Testis (tissue), 3 donors: ENCODE data around the gene SERPINA1. TPM values are rescaled to one million over a fixed set of nuclear protein-coding genes. Genes with fewer than 3 reads are reported as not detected.

Source experiments
- DNase-seq: peaks from one replicate; pipeline ENCODE4 v3.0.0-alpha.2; 2019
- H3K27ac ChIP-seq, 2 donors: fragments of 200-600 bp; sonication (generic); one replicate each; pipeline ENCODE4 v1.5.1; 2019
- H3K27me3 ChIP-seq: fragments of 200-600 bp; sonication (generic); one replicate; pipeline ENCODE4 v1.5.1; 2019
- H3K36me3 ChIP-seq: fragments of 200-600 bp; sonication (generic); one replicate; pipeline ENCODE4 v1.5.1; 2017; ENCODE audit warnings: low read depth; ENCODE audit errors: missing control alignments
- H3K4me1 ChIP-seq: fragments of 200-600 bp; sonication (generic); one replicate; pipeline ENCODE4 v1.5.1; 2019
- H3K4me3 ChIP-seq, 2 donors: fragments of 200-600 bp; sonication (generic); one replicate each; pipeline ENCODE4 v1.5.1; 2017 to 2019
- H3K9me3 ChIP-seq: fragments of 200-600 bp; sonication (generic); one replicate; pipeline ENCODE4 v1.5.1; 2017
- CTCF ChIP-seq, 3 experiments: fragments of 450-650 bp in 2 of 3; fragments of 200-600 bp in 1 of 3; sonication (generic) in 1 of 3; IDR thresholded peaks; one replicate each; pipeline ENCODE4 v1.5.1; 2016 to 2019; ENCODE audit warnings: antibody characterized with exemption in 3 of 3, mild to moderate bottlenecking in 2 of 3, moderate library complexity in 1 of 3
- POLR2A ChIP-seq: fragments of 450-650 bp; IDR thresholded peaks from one replicate; pipeline ENCODE4 v1.6.1; 2017; ENCODE audit warnings: antibody characterized with exemption, mild to moderate bottlenecking, moderate library complexity
- WGBS, 2 donors: methylation state at CpG; one replicate each; pipeline ENCODE4 v1.1.5; 2018; 5-methylcytosine and 5-hydroxymethylcytosine counted together
- intact Hi-C: fragments of 100-400 bp; cut with DNase I; formaldehyde crosslinking; loops from one replicate; pipeline ENCODE4 v1.15.1; 2023; ENCODE audit warnings: low total_unique reads
- polyA plus RNA-seq: library from polyadenylated mRNA; stranded (reverse); fragments of 350-450 nt; fragmentation: Illumina TruSeq; extraction: RNeasy Lipid Tissue Mini Kit (QIAGEN cat#74804); gene quantifications from one replicate; pipeline ENCODE4 v1.2.3, GENCODE V29; 2014; ENCODE audit warnings: low read depth, low replicate concordance; ENCODE audit not compliant: insufficient read depth
- total RNA-seq, 2 donors: library from RNA; depleted of rRNA; stranded (reverse); fragments of >200 nt; gene quantifications; one replicate each; pipeline ENCODE4 v1.2.3, GENCODE V29; 2016

Gene SERPINA1
- total and polyA plus RNA-seq, 3 donors from 2014 or later: 1.0 to 123 (median 2.2) TPM

- H3K27me3 ChIP-seq: no peaks in the 10 kb centered on the region
- TF ChIP-seq POLR2A (no peak), CTCF (IDR thresholded peaks at IDR 0.05) (no peak)
- no peak for DNase-seq
- H3K9me3 ChIP-seq: no peaks in the 10 kb centered on the region
- H3K27ac ChIP-seq: no peak overlapping the region
- peaks cover 9% of the 10 kb centered on the region for H3K4me1 ChIP-seq
- intact Hi-C loops: no loop called here
- H3K36me3 ChIP-seq: no peaks in the 10 kb centered on the region
- H3K4me3 ChIP-seq: no peak overlapping the region
- 86 to 88% methylated on average over 12 of the region's 12 CpGs for WGBS, 2 donors
These were observed 1.1 kb downstream of the SERPINA1 start for GRCh38 chr14:94387051-94388026.

- no peaks in the 10 kb centered on the region for H3K27me3 ChIP-seq
- H3K36me3 ChIP-seq: no peaks in the 10 kb centered on the region
- TF ChIP-seq POLR2A (no peak), CTCF (IDR thresholded peaks at IDR 0.05) (no peak)
- peaks cover 9% of the 10 kb centered on the region for H3K4me1 ChIP-seq
- intact Hi-C loops: no loop called here
- no peaks in the 10 kb centered on the region for H3K9me3 ChIP-seq
- H3K4me3 ChIP-seq: no peak overlapping the region
- no peak for DNase-seq
- 80 to 90% methylated on average over 14 of the region's 14 CpGs for WGBS, 2 donors
- no peak overlapping the region for H3K27ac ChIP-seq
These were observed 2.0 kb downstream of the SERPINA1 start for GRCh38 chr14:94386085-94387031.

- 88 to 90% methylated on average over 3 of the region's 3 CpGs for WGBS, 2 donors
- Histone ChIP-seq H3K36me3 (no peaks in the 10 kb centered on the region), H3K9me3 (no peaks in the 10 kb centered on the region), H3K27ac (no peak overlapping the region), H3K4me1 (peaks cover 9% of the 10 kb centered on the region), H3K27me3 (no peaks in the 10 kb centered on the region), H3K4me3 (no peak overlapping the region)
- intact Hi-C loops: no loop called here
- DNase-seq: no peak
- TF ChIP-seq CTCF (IDR thresholded peaks at IDR 0.05) (no peak), POLR2A (no peak)
These were observed 2.8 kb downstream of the SERPINA1 start for GRCh38 chr14:94385553-94386057.

GRCh38 chr14:94384342-94384741, 4.1 kb downstream of the SERPINA1 start:
- H3K4me1 ChIP-seq: peaks cover 9% of the 10 kb centered on the region
- intact Hi-C loops: no loop called here
- WGBS, 2 donors: 94 to 95% methylated on average over 7 of the region's 7 CpGs
- H3K27ac ChIP-seq: peak overlapping the region in 1 of 2 donors; percentile 38
- no peak for DNase-seq
- H3K36me3 ChIP-seq: no peaks in the 10 kb centered on the region
- H3K27me3 ChIP-seq: no peaks in the 10 kb centered on the region
- H3K9me3 ChIP-seq: no peaks in the 10 kb centered on the region
- no peak overlapping the region for H3K4me3 ChIP-seq
- no peak for TF ChIP-seq POLR2A
- TF ChIP-seq CTCF (IDR thresholded peaks at IDR 0.05): no peak
